HG02938 (cell line): ENCODE results near the gene GPD1.
"Not testable (repeated sequence)": the region's sequence is repeated elsewhere in the genome, so short reads cannot be mapped to it uniquely, and the experiment has no call there.

Experiments
- ATAC-seq: cut with Tn5 transposase; IDR thresholded peaks from one replicate; pipeline ENCODE4 v1.9.1; 2021; ENCODE audit warnings: mild to moderate bottlenecking, moderate library complexity; ENCODE audit not compliant: unreplicated experiment

Gene GPD1

GRCh38 chr12:50073206-50073605 lies 30.6 kb upstream of the GPD1 start:
- no peak for ATAC-seq

GRCh38 chr12:50073712-50074111 lies 30.1 kb upstream of the GPD1 start:
- ATAC-seq: no peak

DNA sequence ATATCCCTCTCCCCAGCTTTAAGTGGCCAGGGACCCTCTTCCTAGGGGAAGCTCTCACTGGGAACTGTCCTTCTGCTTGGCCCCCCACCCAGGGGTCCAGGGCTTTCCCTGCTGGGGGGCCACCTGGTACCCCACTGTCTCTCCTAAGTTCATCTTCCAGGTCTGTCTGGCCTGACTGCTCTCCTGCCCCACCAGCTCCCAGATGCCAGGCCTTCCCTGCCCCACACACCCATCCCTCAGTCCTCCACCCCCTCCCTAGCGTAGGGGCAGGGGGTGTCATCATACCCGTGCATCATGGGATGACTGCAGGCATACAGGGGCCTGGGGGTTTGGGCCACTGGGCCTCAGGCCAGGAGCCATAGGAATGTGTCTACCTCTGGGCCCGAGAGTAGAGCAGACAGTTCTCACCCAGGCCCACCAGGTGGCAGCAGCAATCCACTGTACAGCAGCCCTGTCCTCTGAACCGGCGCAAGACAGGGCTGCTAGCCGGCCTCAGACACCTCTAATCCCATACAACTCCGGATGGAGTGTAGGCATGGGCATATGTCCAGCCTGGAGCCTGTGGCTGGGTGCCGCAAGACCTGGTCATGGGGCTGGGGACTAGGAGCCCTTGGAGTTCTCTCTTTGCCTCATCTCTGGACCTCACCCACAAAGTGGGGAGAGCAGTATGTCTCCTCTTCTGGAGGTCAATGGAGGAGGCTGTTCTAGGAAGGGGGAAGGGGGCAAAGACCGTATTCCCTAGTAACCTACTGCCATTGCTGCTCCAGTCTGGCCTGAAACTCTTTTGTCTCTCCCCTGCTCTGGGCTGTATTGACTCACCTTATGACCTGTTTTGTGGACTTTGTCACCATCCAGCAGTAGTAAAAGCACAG lies 28.6 kb upstream of the GPD1 start:
- ATAC-seq: no peak

- ATAC-seq: no peak
Measured at GRCh38 chr12:50075808-50076170, 28.0 kb upstream of the GPD1 start.

DNA sequence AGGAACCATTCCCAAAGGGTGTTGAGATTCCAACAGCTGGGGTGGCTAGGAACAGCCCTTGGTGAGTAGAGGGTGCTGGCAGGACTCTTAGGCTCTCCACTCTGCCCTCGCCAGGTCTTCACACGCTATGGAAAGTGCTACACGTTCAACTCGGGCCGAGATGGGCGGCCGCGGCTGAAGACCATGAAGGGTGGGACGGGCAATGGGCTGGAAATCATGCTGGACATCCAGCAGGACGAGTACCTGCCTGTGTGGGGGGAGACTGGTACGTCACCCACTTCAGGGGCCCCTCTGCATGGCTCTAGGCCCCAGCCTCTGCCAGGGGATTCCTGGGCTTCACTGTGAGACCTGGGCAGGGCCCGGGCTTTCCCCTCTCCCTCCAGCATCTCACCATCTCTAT lies 26.7 kb upstream of the GPD1 start:
- no peak for ATAC-seq

DNA sequence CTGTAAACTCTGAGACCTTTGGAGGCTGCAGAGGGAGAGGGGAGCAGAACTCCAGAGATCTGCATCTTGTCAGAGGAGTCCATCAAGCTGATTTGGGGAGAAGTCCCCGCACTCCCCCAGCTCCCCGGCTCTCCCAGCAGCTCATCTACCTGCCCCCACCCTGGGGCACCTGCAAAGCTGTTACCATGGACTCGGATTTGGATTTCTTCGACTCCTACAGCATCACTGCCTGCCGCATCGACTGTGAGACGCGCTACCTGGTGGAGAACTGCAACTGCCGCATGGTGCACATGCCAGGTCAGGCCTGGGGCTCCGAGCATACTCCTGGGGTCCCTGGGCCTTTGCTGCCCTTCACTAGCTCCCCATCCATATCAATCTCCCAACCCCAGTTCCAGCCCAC lies 25.5 kb upstream of the GPD1 start:
- ATAC-seq: no peak

- ATAC-seq: no peak
Measured at GRCh38 chr12:50079771-50080170, 24.0 kb upstream of the GPD1 start.

DNA sequence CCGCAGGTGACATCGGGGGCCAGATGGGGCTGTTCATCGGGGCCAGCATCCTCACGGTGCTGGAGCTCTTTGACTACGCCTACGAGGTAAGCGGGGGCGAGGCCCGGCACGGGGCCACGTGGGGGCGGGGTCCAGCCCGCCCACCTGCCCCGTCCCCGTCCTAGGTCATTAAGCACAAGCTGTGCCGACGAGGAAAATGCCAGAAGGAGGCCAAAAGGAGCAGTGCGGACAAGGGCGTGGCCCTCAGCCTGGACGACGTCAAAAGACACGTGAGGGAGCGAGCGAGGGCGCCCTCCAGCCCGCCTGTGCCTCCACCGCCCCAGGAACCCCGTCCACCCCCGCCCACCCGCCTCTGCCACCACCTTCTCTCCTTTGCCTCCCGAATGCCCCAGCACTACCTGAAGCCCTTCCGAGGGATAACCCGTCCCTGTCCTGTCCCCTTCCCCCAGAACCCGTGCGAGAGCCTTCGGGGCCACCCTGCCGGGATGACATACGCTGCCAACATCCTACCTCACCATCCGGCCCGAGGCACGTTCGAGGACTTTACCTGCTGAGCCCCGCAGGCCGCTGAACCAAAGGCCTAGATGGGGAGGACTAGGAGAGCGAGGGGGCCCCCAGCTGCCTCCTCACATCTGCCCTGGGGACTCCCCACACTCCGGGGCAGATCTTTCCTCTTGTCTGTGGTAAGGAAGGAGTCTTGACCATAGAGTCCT lies 22.6 kb upstream of the GPD1 start:
- ATAC-seq: no peak

DNA sequence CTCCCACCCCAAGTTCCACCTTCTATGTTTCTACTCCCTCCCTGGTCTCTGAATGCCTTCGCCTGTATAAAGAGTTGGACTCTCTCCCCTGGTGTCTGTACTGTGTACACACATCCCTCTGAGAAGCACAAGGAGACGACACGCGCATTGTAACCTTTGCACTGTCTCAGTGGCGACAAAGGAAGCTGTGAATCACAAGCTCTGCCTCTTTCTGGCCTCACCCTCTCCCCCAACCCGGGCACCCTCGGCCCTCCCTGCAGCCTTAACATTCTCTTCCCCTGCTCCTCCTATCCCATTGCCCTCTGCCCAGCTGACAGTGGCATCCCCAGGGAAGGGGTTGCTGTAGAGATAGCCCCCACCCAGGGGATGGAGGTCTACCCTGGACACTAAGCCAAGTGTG lies 21.2 kb upstream of the GPD1 start:
- ATAC-seq: no peak

DNA sequence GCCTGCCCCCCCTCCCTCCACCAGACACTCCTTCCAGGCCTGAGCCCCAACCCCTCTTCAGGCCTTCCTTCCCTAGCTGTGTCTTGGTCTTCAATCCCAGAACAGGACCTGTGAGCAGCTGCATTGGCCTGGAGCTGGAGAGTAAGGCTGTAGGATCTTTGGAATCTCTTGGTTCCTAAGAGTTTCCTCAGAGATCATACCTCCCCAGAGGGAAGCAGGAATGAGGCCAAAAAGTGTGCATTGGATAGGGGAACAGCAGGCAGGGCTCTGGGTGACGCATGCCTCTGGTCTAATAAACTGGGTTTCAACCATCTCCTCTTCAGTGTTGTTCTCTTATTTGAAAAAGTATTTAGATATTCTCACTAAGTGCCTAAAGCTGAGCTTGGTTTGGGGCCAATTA lies 20.5 kb upstream of the GPD1 start:
- ATAC-seq: no peak

GRCh38 chr12:50084409-50084774 lies 19.4 kb upstream of the GPD1 start:
- ATAC-seq: not testable (repeated sequence)

DNA sequence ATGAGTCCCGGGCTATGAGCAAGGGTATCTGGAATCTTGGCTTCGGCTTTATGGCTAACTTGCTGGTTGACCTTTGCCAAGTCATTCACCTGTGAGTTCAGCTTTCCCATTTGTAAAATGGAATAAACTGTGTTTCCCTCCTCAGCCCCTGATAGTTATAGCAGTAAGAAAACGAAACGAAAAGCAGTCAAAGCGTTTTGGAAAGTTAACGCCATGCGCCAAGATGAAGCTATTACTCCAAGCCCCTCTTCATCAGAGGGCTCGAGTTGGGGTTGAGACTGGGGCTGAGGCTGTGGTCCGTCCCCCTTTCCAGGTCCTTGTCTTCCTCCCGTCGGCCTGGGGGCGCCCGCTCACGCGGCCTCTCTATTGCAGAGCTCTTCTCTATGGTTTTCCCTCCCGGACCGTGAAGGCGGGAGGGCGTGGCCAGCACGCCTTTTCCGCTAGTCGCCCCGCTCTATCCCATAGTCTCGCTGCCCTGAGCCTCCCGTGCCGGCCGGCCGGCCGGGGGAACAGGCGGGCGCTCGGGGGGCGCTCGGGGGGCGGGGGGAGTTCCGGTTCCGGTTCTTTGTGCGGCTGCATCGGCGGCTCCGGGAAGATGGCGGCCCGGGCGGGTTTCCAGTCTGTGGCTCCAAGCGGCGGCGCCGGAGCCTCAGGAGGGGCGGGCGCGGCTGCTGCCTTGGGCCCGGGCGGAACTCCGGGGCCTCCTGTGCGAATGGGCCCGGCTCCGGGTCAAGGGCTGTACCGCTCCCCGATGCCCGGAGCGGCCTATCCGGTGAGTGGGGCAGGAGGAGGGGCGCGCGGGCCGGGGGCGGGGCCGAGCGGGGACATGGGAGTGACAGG lies 18.8 kb upstream of the GPD1 start, which contains the start of gene SMARCD1:
Gene SMARCD1, plus strand, starts transcription at position 568 of the 840 bp plus-strand sequence. Its CDS starts 28 bp downstream, at position 596.
- peak; percentile 62 for ATAC-seq

- no peak for ATAC-seq
Measured at GRCh38 chr12:50085615-50086072, 18.2 kb upstream of the GPD1 start.

GRCh38 chr12:50086148-50086547 lies 17.7 kb upstream of the GPD1 start:
- ATAC-seq: no peak

- no peak for ATAC-seq
Measured at GRCh38 chr12:50087151-50087550, 16.7 kb upstream of the GPD1 start.

DNA sequence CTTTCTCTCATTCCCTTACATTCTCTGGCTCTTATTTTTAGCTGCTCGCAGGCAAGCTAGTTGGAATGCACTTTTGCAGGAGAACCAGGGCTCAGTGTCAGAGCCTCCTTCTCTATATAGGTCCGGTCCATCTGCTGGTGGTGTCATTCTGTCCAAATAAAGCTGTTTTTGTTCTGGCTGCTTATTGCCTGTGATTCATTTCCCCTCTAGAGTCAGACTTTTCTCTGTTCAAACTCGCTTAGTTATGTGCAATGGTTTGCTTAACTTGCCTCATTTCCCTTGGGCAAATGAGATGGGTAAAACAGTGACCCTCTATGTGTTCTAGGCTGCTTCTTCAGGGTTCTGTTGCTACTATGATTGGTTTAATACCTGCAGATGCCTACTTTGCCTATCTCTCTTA lies 15.8 kb upstream of the GPD1 start:
- ATAC-seq: no peak

GRCh38 chr12:50088577-50089335 lies 15.1 kb upstream of the GPD1 start:
- no peak for ATAC-seq

GRCh38 chr12:50089730-50090129 lies 14.1 kb upstream of the GPD1 start:
- ATAC-seq: no peak

GRCh38 chr12:50090391-50090790 lies 13.4 kb upstream of the GPD1 start:
- ATAC-seq: no peak

DNA sequence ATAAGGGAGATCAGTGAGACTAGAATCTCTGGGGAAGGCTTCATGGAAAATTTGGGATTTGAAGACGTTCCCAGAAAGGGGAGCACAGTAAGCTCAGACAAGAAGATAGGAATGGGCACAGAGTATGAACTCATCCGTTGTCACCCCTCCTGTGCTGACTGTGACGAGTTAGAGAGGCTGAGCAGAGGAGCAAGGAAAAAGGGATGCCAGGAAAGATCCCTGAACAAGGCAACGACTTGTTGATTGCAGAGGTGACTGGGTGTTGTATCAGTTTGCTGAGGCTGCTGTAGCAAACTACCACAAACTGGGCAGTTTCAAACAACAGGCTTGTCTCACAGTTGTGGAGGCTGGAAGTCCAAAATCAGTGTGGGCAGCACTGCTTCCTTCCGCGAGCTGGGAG lies 5.9 kb upstream of the GPD1 start:
- ATAC-seq: no peak
